Measurements from ENCODE around the gene KISS1R.

The KISS1R gene

DNA sequence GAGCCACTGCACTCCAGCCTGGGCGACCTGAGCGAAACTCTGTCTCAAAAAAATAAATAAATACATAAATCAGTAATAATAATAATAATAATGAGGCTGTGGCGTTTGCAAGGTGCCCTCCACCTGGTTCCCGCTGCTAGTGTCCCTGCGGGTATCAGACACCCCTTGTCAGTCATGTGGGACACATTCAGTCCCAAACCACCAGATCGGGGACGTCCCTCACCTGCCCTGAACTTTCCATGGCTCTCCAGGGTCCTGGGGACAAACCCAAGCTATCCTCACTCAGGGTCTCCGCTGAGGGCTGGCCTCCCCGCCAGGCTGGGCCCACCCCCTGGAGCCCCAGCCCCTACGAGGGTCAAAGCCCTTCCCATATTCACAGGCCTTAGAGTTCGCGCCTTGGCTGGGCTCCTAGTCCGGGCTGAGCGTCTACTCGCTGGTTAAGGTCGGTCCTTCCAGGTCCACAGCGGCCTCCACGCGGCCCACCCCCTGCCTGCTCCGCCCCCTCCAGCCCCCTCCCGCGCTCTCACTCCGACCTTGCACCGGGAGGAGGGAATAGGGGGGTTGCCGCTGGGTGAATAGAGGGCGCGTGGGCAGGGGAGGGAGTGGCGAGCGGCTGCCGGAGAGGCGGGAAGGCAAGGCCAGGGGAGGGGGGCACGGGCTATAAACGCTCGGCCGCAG lies 349 bp upstream of the KISS1R start:
- peak overlapping the region; percentile 64 for H3K4me2 ChIP-seq (ENCODE audit: low read length)

DNA sequence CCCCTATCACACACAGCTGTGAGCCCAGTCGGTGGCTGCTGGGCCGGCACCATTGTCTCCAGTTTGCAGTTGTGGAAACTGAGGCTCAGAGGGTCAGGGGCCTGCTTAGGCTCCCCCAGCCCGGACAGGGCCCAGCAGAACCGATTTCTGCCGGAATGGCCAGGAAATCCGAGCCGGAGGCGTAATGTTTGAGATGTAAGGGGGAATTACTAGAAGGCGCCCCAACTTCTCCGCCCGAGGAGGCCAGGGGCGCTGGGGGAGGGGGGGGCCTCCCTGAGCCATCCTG lies 962 bp downstream of the KISS1R start:
- H3K4me1 ChIP-seq (ENCODE audit: insufficient read depth, low read length, severe bottlenecking): peaks cover 40% of the 10 kb centered on the region
- peaks cover 13% of the 10 kb centered on the region; the same call in 1 of the 2 replicates for H3K27me3 ChIP-seq (ENCODE audit: insufficient read depth, low read length)

More for the DNA sequence above, 349 bp upstream of the KISS1R start:
- Histone ChIP-seq H3K4me3 (ENCODE audit: low read depth, low read length, poor library complexity, severe bottlenecking) (peak overlapping the region; percentile 41), H4K20me1 (ENCODE audit: insufficient read depth, low read length) (no peaks in the 10 kb centered on the region), H3K79me2 (ENCODE audit: insufficient read depth, low read length) (no peaks in the 10 kb centered on the region), H3K36me3 (ENCODE audit: insufficient read depth, low read length) (no peaks in the 10 kb centered on the region), H3K4me1 (ENCODE audit: insufficient read depth, low read length, severe bottlenecking) (peaks cover 40% of the 10 kb centered on the region), H3K27ac (ENCODE audit: low read depth, low read length, poor library complexity, severe bottlenecking) (no peak overlapping the region), H3F3A (ENCODE audit: insufficient read depth, low read length) (no peaks in the 10 kb centered on the region), H3K9me3 (ENCODE audit: low read length) (no peaks in the 10 kb centered on the region), H3K27me3 (ENCODE audit: insufficient read depth, low read length) (peaks cover 13% of the 10 kb centered on the region; the same call in 1 of the 2 replicates), H3K9me2 (ENCODE audit: low read depth, low read length) (no peaks in the 10 kb centered on the region), H3K9ac (ENCODE audit: low read length) (no peak overlapping the region; the same call in 1 of the 2 replicates), H2AFZ (ENCODE audit: low read length) (no peak overlapping the region)
- TF ChIP-seq EZH2 (IDR thresholded peaks at IDR 0.05; ENCODE audit: borderline replicate concordance, low read length): no peak
- TF ChIP-seq, protein P1, sequence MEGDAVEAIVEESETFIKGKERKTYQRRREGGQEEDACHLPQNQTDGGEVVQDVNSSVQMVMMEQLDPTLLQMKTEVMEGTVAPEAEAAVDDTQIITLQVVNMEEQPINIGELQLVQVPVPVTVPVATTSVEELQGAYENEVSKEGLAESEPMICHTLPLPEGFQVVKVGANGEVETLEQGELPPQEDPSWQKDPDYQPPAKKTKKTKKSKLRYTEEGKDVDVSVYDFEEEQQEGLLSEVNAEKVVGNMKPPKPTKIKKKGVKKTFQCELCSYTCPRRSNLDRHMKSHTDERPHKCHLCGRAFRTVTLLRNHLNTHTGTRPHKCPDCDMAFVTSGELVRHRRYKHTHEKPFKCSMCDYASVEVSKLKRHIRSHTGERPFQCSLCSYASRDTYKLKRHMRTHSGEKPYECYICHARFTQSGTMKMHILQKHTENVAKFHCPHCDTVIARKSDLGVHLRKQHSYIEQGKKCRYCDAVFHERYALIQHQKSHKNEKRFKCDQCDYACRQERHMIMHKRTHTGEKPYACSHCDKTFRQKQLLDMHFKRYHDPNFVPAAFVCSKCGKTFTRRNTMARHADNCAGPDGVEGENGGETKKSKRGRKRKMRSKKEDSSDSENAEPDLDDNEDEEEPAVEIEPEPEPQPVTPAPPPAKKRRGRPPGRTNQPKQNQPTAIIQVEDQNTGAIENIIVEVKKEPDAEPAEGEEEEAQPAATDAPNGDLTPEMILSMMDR (IDR thresholded peaks at IDR 0.05; ENCODE audit: low read length): no peak

DNA sequence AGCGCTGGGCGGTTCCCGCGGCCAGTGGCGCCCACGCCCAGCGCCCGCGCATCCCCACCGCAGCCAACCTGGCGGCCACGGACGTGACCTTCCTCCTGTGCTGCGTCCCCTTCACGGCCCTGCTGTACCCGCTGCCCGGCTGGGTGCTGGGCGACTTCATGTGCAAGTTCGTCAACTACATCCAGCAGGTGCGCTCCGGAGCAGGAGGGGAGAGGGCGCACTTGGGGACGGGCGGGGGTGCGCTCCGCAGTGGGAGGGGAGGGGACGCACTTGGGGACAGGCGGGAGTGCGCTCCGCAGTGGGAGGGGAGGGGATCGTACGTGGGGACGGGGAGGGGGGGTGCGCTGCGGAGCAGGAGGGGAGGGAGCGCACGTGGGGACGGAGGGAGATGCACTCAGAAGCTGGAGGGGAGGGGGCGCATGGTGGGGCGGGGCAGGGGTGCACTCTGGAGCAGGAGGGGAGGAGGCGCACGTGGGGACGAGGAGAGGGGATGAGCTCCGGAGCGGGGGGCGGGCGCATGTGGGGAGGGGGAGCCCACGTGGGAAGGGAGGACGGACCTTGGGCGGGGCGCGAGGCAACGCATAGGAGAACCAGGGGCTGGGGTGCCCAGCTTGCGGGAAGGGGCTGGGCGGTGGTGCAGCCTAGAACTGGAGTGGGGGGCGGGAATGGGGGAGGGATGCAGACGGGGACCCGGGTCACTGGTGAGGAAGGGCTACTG lies 1.5 kb downstream of the KISS1R start:
- Histone ChIP-seq H3F3A (ENCODE audit: insufficient read depth, low read length) (no peaks in the 10 kb centered on the region), H2AFZ (ENCODE audit: low read length) (no peak overlapping the region), H3K9ac (ENCODE audit: low read length) (no peak overlapping the region), H4K20me1 (ENCODE audit: insufficient read depth, low read length) (no peaks in the 10 kb centered on the region), H3K4me2 (ENCODE audit: low read length) (no peak overlapping the region; the same call in 1 of the 2 replicates), H3K27me3 (ENCODE audit: insufficient read depth, low read length) (peaks cover 13% of the 10 kb centered on the region; the same call in 1 of the 2 replicates), H3K36me3 (ENCODE audit: insufficient read depth, low read length) (no peaks in the 10 kb centered on the region), H3K4me1 (ENCODE audit: insufficient read depth, low read length, severe bottlenecking) (peaks cover 36% of the 10 kb centered on the region), H3K9me2 (ENCODE audit: low read depth, low read length) (no peaks in the 10 kb centered on the region), H3K4me3 (ENCODE audit: low read depth, low read length, poor library complexity, severe bottlenecking) (no peak overlapping the region), H3K79me2 (ENCODE audit: insufficient read depth, low read length) (no peaks in the 10 kb centered on the region), H3K9me3 (ENCODE audit: low read length) (no peaks in the 10 kb centered on the region), H3K27ac (ENCODE audit: low read depth, low read length, poor library complexity, severe bottlenecking) (no peak overlapping the region)
- TF ChIP-seq EZH2 (IDR thresholded peaks at IDR 0.05; ENCODE audit: borderline replicate concordance, low read length): no peak
- TF ChIP-seq, protein P1 (IDR thresholded peaks at IDR 0.05; ENCODE audit: low read length): no peak

More for the DNA sequence above, 962 bp downstream of the KISS1R start:
- Histone ChIP-seq H3K27ac (ENCODE audit: low read depth, low read length, poor library complexity, severe bottlenecking) (no peak overlapping the region), H3K9me3 (ENCODE audit: low read length) (no peaks in the 10 kb centered on the region), H3K36me3 (ENCODE audit: insufficient read depth, low read length) (no peaks in the 10 kb centered on the region), H3K4me3 (ENCODE audit: low read depth, low read length, poor library complexity, severe bottlenecking) (no peak overlapping the region), H3K9ac (ENCODE audit: low read length) (no peak overlapping the region), H3K9me2 (ENCODE audit: low read depth, low read length) (no peaks in the 10 kb centered on the region), H2AFZ (ENCODE audit: low read length) (no peak overlapping the region), H3F3A (ENCODE audit: insufficient read depth, low read length) (no peaks in the 10 kb centered on the region), H3K79me2 (ENCODE audit: insufficient read depth, low read length) (no peaks in the 10 kb centered on the region), H3K4me2 (ENCODE audit: low read length) (peak overlapping the region; percentile 64), H4K20me1 (ENCODE audit: insufficient read depth, low read length) (no peaks in the 10 kb centered on the region)
- TF ChIP-seq EZH2 (IDR thresholded peaks at IDR 0.05; ENCODE audit: borderline replicate concordance, low read length): no peak
- TF ChIP-seq, protein P1 (IDR thresholded peaks at IDR 0.05; ENCODE audit: low read length): no peak
